Right atrium auricular region (tissue), 2 donors: ENCODE results near the gene SULT1E1. TPM values are rescaled to one million over a fixed set of nuclear protein-coding genes. Genes with fewer than 3 reads are reported as not detected.

Source experiments
- total RNA-seq, 2 donors: library from RNA; depleted of rRNA; stranded (reverse); fragments of >200 nt; gene quantifications; one replicate each; pipeline ENCODE4 v1.1.0, GENCODE V29; 2016

The SULT1E1 gene
- total RNA-seq, 2 donors from 2014 or later, result not detected

Other genes starting within 250 kb of the SULT1E1 start
- gene UGT2A2, start 220.5 kb downstream of the SULT1E1 start, total RNA-seq, result not detected
- not detected for gene UGT2A1, start 206.9 kb downstream of the SULT1E1 start, total RNA-seq
- gene SULT1B1, start 99.5 kb downstream of the SULT1E1 start, total RNA-seq, result 1 to 10 TPM in 1 of 2 donors, under 1 TPM in 1; 0.67 to 1.5 TPM
- gene CSN1S1, start 70.9 kb upstream of the SULT1E1 start, total RNA-seq, result not detected
- not detected for gene CSN2, start 105.6 kb upstream of the SULT1E1 start, total RNA-seq
- gene STATH, start 135.8 kb upstream of the SULT1E1 start, total RNA-seq, result not detected
- not detected for gene HTN3, start 168.3 kb upstream of the SULT1E1 start, total RNA-seq
- gene HTN1, start 190.3 kb upstream of the SULT1E1 start, total RNA-seq, result not detected